Thyroid gland (tissue), 4 donors: Measurements from ENCODE around the gene ACOX1. TPM values are rescaled to one million over a fixed set of nuclear protein-coding genes. Genes with fewer than 3 reads are reported as not detected.
A peak's percentile ranks its signal among the peaks of the same experiment; 100 is the strongest.

Source experiments
- DNase-seq, 2 donors: peaks; one replicate each; pipeline ENCODE4 v3.0.0-alpha.2; 2019
- H3K27ac ChIP-seq, 3 donors: fragments of 200-600 bp; sonication (generic); 1 replicate in 2 of 3; 2 replicates in 1 of 3; pipeline ENCODE4 v1.5.1; 2016 to 2019; ENCODE audit warnings: mild to moderate bottlenecking in 1 of 3, moderate library complexity in 1 of 3
- H3K27me3 ChIP-seq: fragments of 200-600 bp; sonication (generic); one replicate; pipeline ENCODE4 v1.5.1; 2019
- H3K36me3 ChIP-seq, 2 donors: fragments of 200-600 bp; sonication (generic); one replicate each; pipeline ENCODE4 v1.5.1; 2016 to 2019
- H3K4me1 ChIP-seq, 2 donors: fragments of 200-600 bp; sonication (generic); one replicate each; pipeline ENCODE4 v1.5.1; 2017 to 2019
- H3K4me3 ChIP-seq, 3 donors: fragments of 200-600 bp; sonication (generic); replicated peaks in 1 of 3; 1 replicate in 2 of 3; 2 replicates in 1 of 3; pipeline ENCODE4 v1.5.1; 2016; ENCODE audit warnings: mild to moderate bottlenecking in 1 of 3
- H3K9me3 ChIP-seq: fragments of 200-600 bp; sonication (generic); one replicate; pipeline ENCODE4 v1.5.1; 2017
- POLR2A ChIP-seq, 2 donors: fragments of 450-650 bp; IDR thresholded peaks; one replicate each; pipeline ENCODE4 v1.6.1; 2017; ENCODE audit warnings: antibody characterized with exemption in 2 of 2, mild to moderate bottlenecking in 2 of 2, moderate library complexity in 1 of 2
- WGBS, 2 donors: methylation state at CpG; one replicate each; pipeline ENCODE4 v1.1.5; 2017; 5-methylcytosine and 5-hydroxymethylcytosine counted together
- intact Hi-C: fragments of 100-400 bp; cut with DNase I; formaldehyde crosslinking; loops from one replicate; pipeline ENCODE4 v1.15.1; 2023
- total RNA-seq, 4 donors: library from RNA; depleted of rRNA; stranded (reverse); fragments of >200 nt; gene quantifications; one replicate each; pipeline ENCODE4 v1.2.3, GENCODE V29; 2016
- TF ChIP-seq, protein P1 (sequence below), 6 experiments: fragments of 200-600 bp in 3 of 6; fragments of 450-650 bp in 3 of 6; sonication (generic) in 3 of 6; IDR thresholded peaks; one replicate each; pipeline ENCODE4 v1.5.1; 2016 to 2019; ENCODE audit warnings: antibody characterized with exemption in 6 of 6, mild to moderate bottlenecking in 2 of 6, inconsistent platforms in 1 of 6, moderate library complexity in 1 of 6

Gene ACOX1
- 100 to 1,000 TPM in 1 of 4 donors, 10 to 100 TPM in 3; 59.6 to 102 (median 75.5) TPM for total RNA-seq

DNA sequence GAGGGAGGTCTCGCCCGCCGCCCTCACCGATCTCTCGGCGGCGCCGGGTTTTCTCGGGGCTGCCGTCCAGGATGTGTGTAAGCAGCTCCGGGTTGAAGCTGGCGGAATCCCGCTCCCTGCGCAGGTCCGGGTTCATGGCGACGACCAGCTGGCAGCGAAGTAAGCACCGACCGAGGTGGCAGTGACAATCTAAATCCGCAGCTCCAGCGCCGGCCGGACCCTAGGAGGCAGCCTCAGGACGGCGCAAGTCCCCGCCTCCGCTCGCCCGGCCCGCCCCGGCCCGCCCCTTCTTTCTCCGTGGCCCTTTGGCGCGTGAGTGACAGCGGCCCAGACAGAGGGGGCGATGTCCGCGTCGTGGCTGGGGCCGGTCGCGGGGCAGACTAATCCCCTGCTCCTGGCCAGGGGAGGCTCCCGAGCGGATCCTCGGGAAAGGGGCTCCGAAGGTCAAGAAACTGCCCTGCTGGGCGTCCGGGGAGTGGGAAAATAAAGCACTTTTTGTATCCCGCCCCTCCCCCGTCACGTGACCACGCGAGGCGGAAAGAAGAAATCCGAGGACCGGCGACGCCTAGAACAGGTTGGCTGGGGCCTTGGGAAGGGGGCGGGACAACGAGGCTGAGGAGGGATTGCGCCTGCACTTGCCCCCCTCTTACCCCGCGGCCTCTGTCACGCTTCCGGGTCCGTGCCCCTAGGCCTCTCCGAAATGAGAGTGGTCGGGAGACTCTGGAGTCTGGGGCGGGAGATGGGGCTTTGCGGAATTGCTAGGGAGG is at the start of gene ACOX1, which contains the start of gene TEN1:
Gene ACOX1, minus strand, starts transcription at position 229 of the 767 bp plus-strand sequence. Its CDS starts 93 bp downstream, at position 136.
Gene TEN1, plus strand, starts transcription at position 303 of the 767 bp plus-strand sequence. CDS start 6,953 bp downstream, outside the sequence.
- TF ChIP-seq POLR2A (IDR thresholded peaks at IDR 0.05), result peak; percentile 57 to 92
- TF ChIP-seq, protein P1, sequence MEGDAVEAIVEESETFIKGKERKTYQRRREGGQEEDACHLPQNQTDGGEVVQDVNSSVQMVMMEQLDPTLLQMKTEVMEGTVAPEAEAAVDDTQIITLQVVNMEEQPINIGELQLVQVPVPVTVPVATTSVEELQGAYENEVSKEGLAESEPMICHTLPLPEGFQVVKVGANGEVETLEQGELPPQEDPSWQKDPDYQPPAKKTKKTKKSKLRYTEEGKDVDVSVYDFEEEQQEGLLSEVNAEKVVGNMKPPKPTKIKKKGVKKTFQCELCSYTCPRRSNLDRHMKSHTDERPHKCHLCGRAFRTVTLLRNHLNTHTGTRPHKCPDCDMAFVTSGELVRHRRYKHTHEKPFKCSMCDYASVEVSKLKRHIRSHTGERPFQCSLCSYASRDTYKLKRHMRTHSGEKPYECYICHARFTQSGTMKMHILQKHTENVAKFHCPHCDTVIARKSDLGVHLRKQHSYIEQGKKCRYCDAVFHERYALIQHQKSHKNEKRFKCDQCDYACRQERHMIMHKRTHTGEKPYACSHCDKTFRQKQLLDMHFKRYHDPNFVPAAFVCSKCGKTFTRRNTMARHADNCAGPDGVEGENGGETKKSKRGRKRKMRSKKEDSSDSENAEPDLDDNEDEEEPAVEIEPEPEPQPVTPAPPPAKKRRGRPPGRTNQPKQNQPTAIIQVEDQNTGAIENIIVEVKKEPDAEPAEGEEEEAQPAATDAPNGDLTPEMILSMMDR (IDR thresholded peaks at IDR 0.05), result peak in 4 of 6 experiments; percentile 36 to 43 (median 41)
- Histone ChIP-seq H3K27ac (peak within 1 kb of the TSS; percentile 93 to 99 (median 99)), H3K4me3 (peak within 1 kb of the TSS; percentile 78 to 81 (median 80)), H3K27me3 (no peaks in the 10 kb centered on the region), H3K9me3 (no peaks in the 10 kb centered on the region), H3K36me3 (no peaks in the 10 kb centered on the region), H3K4me1 (peaks cover 26 to 32% of the 10 kb centered on the region in 2 donors)
- WGBS, 2 donors, result 1% methylated on average over 23 to 40 of the region's 72 CpGs
- intact Hi-C loops, result no loop called here
- peak; percentile 99 for DNase-seq

DNA sequence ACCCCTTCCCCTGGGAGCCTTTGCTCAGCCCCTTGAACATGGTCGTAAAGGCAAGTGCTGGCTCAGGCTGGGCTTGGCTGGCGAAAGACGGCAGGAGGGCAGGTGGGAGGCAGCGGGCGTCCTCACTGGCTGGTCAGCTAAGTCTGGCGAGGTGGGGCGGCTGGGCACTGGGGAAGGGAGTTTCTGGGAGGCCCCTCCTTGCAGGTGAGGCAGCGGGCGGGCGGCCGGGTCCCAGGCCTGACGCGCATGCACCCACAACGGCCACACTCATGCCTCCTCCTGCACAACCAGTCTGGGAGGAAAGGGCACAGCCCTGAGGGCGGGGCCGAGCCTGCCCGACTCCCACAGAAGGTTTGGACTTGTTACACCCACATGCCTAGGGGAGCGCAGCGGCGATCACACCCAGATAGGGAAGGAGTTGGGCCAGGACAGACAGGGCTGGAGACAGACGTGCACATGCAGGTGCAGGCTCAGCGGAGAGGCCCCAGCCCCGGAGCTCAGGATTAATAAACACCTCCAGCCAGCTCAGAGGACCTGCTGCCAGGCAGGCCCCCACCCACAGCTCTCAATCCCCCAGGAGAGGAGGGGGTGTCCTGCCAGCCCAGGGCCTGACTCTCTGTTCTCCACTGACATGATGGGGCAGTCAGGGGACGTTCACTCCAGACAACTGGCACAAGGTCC is 48.3 kb upstream of the ACOX1 start, which contains the start of gene EVPL:
Gene EVPL, minus strand, starts transcription at position 148 of the 681 bp plus-strand sequence. Its CDS starts 108 bp downstream, at position 40.
- intact Hi-C loops, result no loop called here
- Histone ChIP-seq H3K4me3 (peak within 1 kb of the TSS in 2 of 3 donors; percentile 18 to 34), H3K27ac (peak within 1 kb of the TSS; percentile 15 to 82 (median 68)), H3K27me3 (no peaks in the 10 kb centered on the region), H3K36me3 (peaks cover 0 to 3% of the 10 kb centered on the region in 2 donors), H3K4me1 (peaks cover 9 to 11% of the 10 kb centered on the region in 2 donors), H3K9me3 (no peaks in the 10 kb centered on the region)
- DNase-seq, result peak; percentile 97 to 98
- 22 to 45% methylated on average over 1 to 13 of the region's 24 CpGs for WGBS, 2 donors
- TF ChIP-seq, protein P1 (IDR thresholded peaks at IDR 0.05), result peak in 1 of 6 experiments; percentile 9
- peak in 1 of 2 donors; percentile 78 for TF ChIP-seq POLR2A (IDR thresholded peaks at IDR 0.05)

DNA sequence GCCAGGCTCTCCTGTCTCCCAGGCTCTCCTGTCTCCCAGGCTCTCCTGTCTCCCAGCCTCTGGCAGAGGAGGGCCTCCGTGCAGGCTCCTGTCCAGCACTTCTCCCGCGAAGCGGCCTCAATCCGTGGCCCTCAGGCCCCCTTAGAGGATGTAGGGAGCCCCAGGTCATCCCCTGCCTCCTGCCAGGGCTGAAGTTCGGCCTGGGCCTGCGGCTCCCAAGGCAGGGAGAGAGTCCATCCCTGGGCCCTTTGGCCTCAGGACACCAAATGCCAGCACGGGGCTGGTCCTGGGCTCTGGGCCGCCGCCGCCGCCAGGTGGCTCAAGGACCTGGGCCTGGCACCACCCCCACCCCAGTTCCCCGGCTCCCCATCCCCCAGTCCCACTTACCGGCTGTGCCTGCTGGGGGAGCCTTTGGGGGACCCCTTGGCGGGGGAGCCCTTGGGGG is 47.8 kb upstream of the ACOX1 start:
- H3K27me3 ChIP-seq, result no peaks in the 10 kb centered on the region
- intact Hi-C loops, result no loop called here
- 17 to 32% methylated on average over 1 to 6 of the region's 15 CpGs for WGBS, 2 donors
- no peaks in the 10 kb centered on the region for H3K9me3 ChIP-seq
- peaks cover 9 to 11% of the 10 kb centered on the region in 2 donors for H3K4me1 ChIP-seq
- DNase-seq, result peak; percentile 69 to 75
- H3K36me3 ChIP-seq, result peaks cover 0 to 3% of the 10 kb centered on the region in 2 donors
- H3K27ac ChIP-seq, result peak overlapping the region; percentile 15 to 82 (median 68)
- peak overlapping the region in 2 of 3 donors; percentile 18 to 34 for H3K4me3 ChIP-seq
- TF ChIP-seq POLR2A (IDR thresholded peaks at IDR 0.05), result no peak
- TF ChIP-seq, protein P1 (IDR thresholded peaks at IDR 0.05), result peak in 3 of 6 experiments; percentile 34 to 51 (median 41)

GRCh38 chr17:76025294-76025693 is 46.3 kb upstream of the ACOX1 start:
- Histone ChIP-seq H3K9me3 (no peaks in the 10 kb centered on the region), H3K27ac (no peak overlapping the region), H3K4me1 (peaks cover 9 to 11% of the 10 kb centered on the region in 2 donors), H3K36me3 (peaks cover 0 to 3% of the 10 kb centered on the region in 2 donors), H3K27me3 (no peaks in the 10 kb centered on the region), H3K4me3 (no peak overlapping the region)
- no peak for DNase-seq
- TF ChIP-seq, protein P1 (IDR thresholded peaks at IDR 0.05), result no peak
- no peak for TF ChIP-seq POLR2A (IDR thresholded peaks at IDR 0.05)
- 90 to 95% methylated on average over 6 to 8 of the region's 12 CpGs for WGBS, 2 donors
- intact Hi-C loops, result no loop called here
